WTC11 (cell line): ENCODE measurements around the gene KPNA4.

Experiments used
- CTCF ChIP-seq: fragments of 200-600 bp; IDR thresholded peaks from 2 replicates; pipeline ENCODE4 v1.8.0; 2022; ENCODE audit warnings: antibody characterized with exemption
- ELF4 ChIP-seq: sonication (generic); formaldehyde crosslinking; IDR thresholded peaks from 2 replicates; pipeline ENCODE4 v1.8.1; 2022; ENCODE audit warnings: low read depth, mild to moderate bottlenecking, moderate library complexity, missing genetic modification reagents
- KAT7 ChIP-seq: sonication (generic); formaldehyde crosslinking; IDR thresholded peaks from 2 replicates; pipeline ENCODE4 v1.8.1; 2023; ENCODE audit warnings: missing genetic modification reagents, mild to moderate bottlenecking, borderline replicate concordance
- MAX ChIP-seq: sonication (generic); formaldehyde crosslinking; IDR thresholded peaks from 2 replicates; pipeline ENCODE4 v1.8.0; 2022; ENCODE audit warnings: mild to moderate bottlenecking, missing genetic modification reagents
- NR2C2 ChIP-seq: sonication (generic); formaldehyde crosslinking; IDR thresholded peaks from 2 replicates; pipeline ENCODE4 v1.8.0; 2022; ENCODE audit warnings: mild to moderate bottlenecking, missing genetic modification reagents
- NR3C1 ChIP-seq: sonication (generic); formaldehyde crosslinking; conservative IDR thresholded peaks from 2 replicates; pipeline ENCODE4 v1.8.1; 2023; ENCODE audit warnings: low read depth, mild to moderate bottlenecking, missing genetic modification reagents
- USF2 ChIP-seq: sonication (generic); formaldehyde crosslinking; IDR thresholded peaks from 2 replicates; pipeline ENCODE4 v1.8.1; 2023; ENCODE audit warnings: mild to moderate bottlenecking, missing genetic modification reagents, moderate library complexity
- ZBTB43 ChIP-seq: sonication (generic); formaldehyde crosslinking; IDR thresholded peaks from 2 replicates; pipeline ENCODE4 v1.8.1; 2023; ENCODE audit warnings: mild to moderate bottlenecking, missing genetic modification reagents
- ZNF263 ChIP-seq: sonication (generic); formaldehyde crosslinking; IDR thresholded peaks from 2 replicates; pipeline ENCODE4 v1.8.1; 2022; ENCODE audit warnings: low read depth, mild to moderate bottlenecking, moderate library complexity, missing genetic modification reagents

- TF ChIP-seq MAX (no peak), CTCF (no peak), ZNF263 (no peak), USF2 (CRISPR knock-in tag) (no peak), NR2C2 (CRISPR knock-in tag) (no peak), ELF4 (CRISPR knock-in tag) (no peak), KAT7 (CRISPR knock-in tag) (no peak), ZBTB43 (CRISPR knock-in tag) (no peak), NR3C1 (CRISPR knock-in tag) (no peak)
These were observed 93.0 kb downstream of the KPNA4 start for GRCh38 chr3:160472344-160472743.
